ENCODE measurements around the gene WDR31.
A peak's percentile ranks its signal among the peaks of the same experiment; 100 is the strongest.

Gene WDR31

DNA sequence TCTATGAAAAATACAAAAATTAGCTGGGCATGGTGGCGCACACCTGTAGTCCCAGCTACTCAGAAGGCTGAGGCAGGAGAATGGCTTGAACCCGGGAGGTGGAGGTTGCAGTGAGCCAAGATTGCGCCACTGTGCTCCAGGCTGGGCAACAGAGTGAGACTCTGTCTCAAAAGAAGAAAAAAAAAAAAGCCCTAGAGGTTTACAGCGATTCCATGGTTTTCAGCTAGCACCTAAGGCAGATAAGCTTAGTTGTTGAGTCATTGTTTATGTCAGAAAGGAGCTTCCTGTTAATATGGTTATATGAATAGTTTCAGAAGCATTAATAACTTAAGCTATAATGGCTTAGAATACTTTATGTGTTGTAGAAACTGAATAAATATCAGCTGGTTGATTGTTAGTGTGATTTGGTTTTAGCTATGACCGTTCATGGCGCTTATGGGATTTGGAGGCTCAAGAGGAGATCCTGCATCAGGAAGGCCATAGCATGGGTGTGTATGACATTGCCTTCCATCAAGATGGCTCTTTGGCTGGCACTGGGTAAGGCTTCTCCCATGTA is 49.9 kb downstream of the WDR31 start:
- no peak for DNase-seq

- DNase-seq = no peak
Measured at GRCh38 chr9:113289091-113289490, 51.0 kb downstream of the WDR31 start.

DNA sequence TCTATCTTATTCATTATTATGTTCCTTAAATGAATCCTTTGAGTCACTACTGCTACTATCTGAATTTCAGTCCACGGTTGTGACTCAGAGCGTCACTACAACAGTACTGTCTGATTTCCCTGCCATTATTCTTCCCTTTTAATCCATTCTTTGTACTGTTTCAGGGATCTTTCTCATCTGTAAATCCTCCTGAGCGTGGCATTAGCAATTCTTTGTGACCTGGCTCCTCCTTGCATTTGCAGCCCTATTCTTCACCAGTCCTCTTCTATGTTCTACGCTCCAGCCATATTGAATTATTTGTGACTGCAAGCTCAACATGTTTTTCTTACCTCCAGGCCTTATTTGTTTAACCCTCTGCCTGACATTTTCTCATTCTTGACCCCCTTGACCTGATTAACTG is 58.7 kb downstream of the WDR31 start:
- DNase-seq = no peak

- no peak for DNase-seq
Measured at GRCh38 chr9:113278840-113279239, 61.2 kb downstream of the WDR31 start.

GRCh38 chr9:113275157-113276131 is 64.6 kb downstream of the WDR31 start, which contains the start of the genes CDC26 and PRPF4:
CDC26 (minus strand) TSS chr9:113275572; CDS start chr9:113272507, 3,065 bp downstream.
PRPF4 (plus strand) TSS chr9:113275658; CDS start chr9:113275744, 86 bp downstream.
- DNase-seq = peak; percentile 97

DNA sequence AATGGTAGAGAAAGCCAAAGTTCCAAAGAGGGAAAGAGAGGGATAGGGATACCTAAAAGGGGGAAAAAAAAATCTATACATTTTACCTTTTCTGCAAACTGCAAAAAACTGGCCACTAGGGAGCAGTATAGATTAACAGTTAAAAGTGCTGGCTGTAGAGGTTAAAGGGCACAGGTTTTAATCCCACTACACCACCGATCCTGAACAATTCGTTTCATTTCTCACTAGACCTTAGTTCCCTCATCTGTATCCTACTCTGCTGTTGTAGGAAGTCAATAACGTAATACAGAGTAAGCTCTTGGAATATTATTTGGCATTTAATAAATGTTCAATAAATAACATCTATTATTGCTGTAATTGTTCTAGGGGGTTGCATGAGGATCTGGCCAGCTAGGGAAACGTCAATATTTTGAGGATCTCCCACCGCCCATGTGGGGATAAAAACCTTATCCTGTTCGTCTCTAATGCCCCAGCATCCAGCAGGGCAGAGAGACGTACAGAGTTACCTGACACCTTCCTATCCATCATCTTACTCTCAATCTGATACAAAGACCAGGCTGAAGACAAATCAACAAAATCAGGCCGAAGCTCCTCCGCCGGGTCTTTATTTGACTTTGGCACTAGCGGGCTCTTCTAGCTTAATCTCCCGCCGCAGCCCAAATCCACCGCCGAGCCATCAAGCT is 65.5 kb downstream of the WDR31 start:
- peak; percentile 86 for DNase-seq

- DNase-seq = no peak
Measured at GRCh38 chr9:113269871-113270270, 70.2 kb downstream of the WDR31 start.

GRCh38 chr9:113269355-113269754 is 70.7 kb downstream of the WDR31 start:
- DNase-seq = no peak

DNA sequence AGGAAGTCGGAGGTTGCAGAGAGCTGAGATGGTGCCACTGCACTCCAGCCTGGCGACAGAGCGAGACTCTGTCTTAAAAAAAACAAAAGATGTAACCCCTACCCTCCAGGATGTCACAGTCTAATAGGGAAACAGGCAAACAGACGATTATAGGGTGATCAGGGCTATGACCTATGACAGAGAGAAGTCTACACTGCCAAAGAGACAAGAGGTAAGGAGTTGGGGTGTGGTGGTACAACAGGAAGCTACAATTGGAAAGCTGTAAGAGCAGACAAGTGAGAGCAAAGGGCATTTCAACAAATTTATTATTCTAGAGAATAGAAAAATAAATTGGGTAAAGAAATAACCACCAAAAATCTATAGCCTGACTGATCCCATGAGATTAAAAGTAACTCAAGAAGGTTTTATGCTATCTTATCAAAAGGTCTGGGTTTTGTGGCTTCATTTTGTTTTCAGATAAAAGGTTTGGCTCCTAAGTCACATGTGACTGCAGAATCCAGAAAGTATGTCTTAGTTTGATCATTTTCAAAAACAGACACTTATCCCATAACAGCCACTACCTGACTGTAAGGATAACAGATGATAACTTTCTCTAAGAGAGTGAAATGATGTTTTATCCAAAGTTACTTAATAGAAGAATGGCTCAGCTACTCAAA is 72.0 kb downstream of the WDR31 start:
- DNase-seq = no peak

- no peak for DNase-seq
Measured at GRCh38 chr9:113266174-113266573, 73.9 kb downstream of the WDR31 start.
